ENCODE data around the gene HBQ1.

- TF ChIP-seq CTCF (IDR thresholded peaks at IDR 0.05), result no peak
- TF ChIP-seq POLR2AphosphoS5 (IDR thresholded peaks at IDR 0.05), result no peak
Observed at GRCh38 chr16:155031-155398, 25.2 kb upstream of the HBQ1 start.

Data from esophagus muscularis mucosa (tissue), 3 donors.